SU-DHL-6 (cell line): ENCODE results near the gene PER2.

ENCODE experiments used
- CTCF ChIP-seq: fragments of 200-600 bp; sonication (generic); IDR thresholded peaks from one replicate; pipeline ENCODE4 v1.5.1; 2017; ENCODE audit warnings: antibody characterized with exemption, mild to moderate bottlenecking, low read length, moderate library complexity; ENCODE audit not compliant: insufficient read depth, poor library complexity, severe bottlenecking
- EZH2phosphoT487 ChIP-seq: fragments of 200-600 bp; sonication (generic), shearing (Covaris generic); conservative IDR thresholded peaks from 2 replicates; pipeline ENCODE4 v1.6.1; 2018; ENCODE audit warnings: mild to moderate bottlenecking, antibody characterized with exemption, low read length, moderate library complexity, mixed read lengths

DNA sequence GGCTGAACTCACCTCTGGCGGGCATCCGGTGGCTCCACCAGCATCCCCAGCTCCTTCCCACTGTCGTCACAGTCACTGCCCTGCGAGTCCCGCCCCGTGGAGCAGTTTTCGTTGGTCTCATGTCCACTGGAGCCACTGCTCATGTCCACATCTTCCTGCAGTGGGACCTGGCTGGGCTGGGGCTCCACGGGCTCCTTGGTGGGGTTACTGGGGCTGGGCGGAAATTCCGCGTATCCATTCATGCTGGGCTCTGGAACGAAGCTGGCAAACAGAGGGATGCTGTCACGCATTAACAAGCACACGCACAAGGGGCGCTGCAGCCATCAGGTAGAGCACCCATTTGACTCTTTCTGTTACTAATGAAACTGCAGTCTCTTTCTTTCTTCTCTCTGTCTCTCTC is 10.7 kb downstream of the PER2 start:
- TF ChIP-seq CTCF (no peak), EZH2phosphoT487 (no peak)
